NOMO-1 treated with DMSO at 0.1 percent for 48 hours (cell line): ENCODE measurements around the gene ARHGAP15.

Experiments
- DNase-seq: peaks from one replicate; lab custom pipeline; 2025; ENCODE audit not compliant: unreplicated experiment; lab: John Stamatoyannopoulos, UW

Gene ARHGAP15

DNA sequence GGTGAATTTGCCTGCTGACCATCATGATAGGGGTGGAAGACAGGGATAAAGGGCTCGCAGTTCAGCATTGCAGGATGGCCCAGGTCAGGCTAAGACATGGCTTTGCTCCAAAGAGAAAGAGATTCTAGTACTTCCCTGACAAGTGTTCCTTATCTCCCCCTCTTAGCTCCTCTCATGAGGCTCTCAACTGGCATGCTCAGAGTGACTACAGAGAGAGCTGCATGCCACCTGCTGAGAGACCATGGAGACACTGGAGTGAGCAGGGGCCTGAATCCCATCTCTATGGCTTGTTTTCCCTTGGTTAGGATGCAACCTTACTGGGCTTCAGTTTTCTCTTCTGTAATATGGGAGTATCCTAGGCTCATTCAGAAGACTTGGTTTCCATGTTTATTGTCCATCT, 94.3 kb downstream of the ARHGAP15 start:
- DNase-seq: no peak

DNA sequence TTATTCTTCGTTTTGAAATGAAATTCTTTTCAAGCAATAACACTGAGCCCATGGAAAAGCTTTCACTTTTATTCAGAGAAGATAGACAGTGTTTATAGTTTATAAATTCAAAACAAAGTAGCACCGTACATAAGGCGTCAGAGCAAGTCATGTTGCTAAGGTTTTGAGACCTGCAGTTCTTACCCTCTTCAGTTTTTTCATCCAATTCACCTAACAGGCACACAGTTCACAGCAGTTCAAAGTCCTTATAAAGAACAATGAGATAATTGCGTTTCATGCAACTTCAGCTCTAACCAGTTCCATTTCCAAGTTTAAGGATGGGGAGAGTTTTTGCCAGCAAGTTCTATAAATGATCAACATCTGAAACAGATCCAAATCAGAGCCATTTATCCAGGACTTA, 96.7 kb downstream of the ARHGAP15 start:
- no peak for DNase-seq

- no peak for DNase-seq
Observed at GRCh38 chr2:143226714-143227541, 97.7 kb downstream of the ARHGAP15 start.

GRCh38 chr2:143229411-143229810, 100.2 kb downstream of the ARHGAP15 start:
- no peak for DNase-seq

DNA sequence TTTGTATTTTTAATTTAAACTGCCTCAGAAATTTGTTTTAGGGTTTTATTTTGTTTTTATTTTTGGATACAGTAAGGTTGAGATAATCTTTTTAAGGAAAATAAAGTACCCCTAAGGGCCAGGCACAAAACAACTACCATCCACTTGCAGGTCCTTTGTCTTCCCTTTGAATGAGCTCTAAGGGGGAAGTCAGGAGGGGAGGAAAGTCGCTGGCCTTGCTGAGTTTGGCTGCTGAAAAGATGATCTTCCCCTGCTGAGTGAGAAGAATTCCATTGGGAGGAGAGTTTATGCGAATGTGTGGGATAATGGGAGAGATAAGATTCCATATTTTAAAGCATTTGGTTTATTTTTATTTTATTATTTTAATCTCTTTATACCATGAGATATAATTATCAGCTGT, 100.7 kb downstream of the ARHGAP15 start:
- no peak for DNase-seq

GRCh38 chr2:143230506-143231253, 101.5 kb downstream of the ARHGAP15 start:
- DNase-seq: no peak

DNA sequence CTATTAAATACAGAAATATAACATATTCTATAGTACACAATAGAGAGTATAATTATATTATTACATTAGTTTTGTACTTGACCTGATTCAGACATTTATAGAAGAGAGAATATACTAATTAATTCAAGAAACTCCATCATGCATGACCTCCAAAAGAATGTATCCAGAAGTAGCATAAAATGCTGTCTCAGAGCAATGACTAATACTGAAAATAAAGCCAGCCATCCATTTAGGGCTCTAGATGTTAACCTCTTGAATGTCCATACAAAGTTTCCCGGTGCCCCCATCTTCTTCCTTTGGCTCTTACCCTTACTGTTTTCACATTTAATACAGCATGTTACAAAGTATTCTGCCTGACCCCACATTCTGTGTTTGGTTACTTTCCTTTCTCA, 102.0 kb downstream of the ARHGAP15 start:
- DNase-seq: no peak

- DNase-seq: no peak
Observed at GRCh38 chr2:143237146-143237777, 108.0 kb downstream of the ARHGAP15 start.

DNA sequence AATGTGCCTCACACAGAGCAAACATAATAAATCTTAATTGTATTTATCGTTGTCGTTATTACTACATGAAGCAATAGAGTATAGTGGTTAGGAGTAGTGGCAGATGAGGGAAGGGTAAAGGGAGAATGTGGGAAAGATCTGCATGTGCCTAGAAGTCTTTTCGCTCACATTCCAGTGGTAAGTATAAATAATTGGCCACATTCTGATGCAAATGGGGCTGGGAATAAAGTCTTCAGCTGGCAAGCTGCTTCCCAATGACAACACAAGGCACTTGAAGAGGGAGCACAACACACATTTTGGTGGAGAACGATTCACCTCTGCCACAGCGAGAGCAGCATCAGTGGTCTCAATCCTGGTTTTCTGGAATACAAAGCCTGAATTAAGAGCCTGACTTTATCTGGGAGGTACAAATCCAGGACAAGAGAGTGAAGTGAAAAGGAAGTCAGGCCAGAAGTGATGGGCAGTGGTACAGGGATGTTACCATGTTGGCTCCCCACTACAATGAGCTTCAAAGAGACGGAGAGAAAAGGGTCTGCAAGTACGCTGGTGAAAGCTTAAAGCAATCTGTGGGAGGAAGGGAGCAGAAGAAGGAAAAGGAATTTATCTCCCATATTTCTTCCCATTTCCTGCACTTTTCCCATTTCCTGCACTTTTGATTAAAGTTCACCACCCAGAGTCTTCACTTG, 112.3 kb downstream of the ARHGAP15 start:
- DNase-seq: no peak

DNA sequence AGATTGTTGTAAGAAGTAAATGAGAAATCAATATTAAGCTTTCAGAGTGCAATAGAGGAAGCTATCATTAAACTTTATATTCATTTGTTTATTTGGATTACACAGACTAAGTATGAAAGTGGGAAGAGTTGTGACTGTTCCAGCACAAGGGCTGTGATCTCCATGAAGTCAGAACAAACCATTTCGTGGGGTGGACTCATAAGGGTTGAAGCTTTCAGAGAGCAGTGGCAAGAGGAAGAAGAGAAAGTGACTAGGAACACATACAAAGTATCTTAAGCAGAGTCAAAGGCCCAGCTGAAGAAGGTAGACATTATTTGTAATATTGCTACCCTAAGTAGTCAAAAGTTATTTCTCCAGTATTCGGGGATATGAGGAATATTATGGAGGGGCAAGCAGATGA, 117.0 kb downstream of the ARHGAP15 start:
- no peak for DNase-seq

GRCh38 chr2:143246815-143247744, 117.9 kb downstream of the ARHGAP15 start:
- DNase-seq: no peak

DNA sequence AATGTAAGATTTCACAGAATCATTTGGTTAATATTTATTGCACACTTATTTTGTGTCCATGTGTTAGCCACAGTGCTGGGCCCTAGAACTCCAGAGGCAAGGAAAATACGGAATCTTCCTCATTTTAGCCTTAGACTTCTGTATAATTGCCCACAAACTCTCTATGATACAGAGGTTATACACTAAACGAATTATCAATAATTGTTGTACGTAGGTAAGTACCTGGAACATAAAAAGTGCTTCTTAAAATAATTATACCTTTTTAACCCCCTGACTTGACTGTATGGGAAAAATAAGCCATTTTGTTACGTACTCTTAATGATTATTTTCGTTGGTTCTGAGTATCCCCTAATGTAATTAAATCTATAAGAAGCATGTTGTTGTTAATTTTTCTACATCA, 119.4 kb downstream of the ARHGAP15 start:
- no peak for DNase-seq

- DNase-seq: no peak
Observed at GRCh38 chr2:143251681-143252080, 122.5 kb downstream of the ARHGAP15 start.

DNA sequence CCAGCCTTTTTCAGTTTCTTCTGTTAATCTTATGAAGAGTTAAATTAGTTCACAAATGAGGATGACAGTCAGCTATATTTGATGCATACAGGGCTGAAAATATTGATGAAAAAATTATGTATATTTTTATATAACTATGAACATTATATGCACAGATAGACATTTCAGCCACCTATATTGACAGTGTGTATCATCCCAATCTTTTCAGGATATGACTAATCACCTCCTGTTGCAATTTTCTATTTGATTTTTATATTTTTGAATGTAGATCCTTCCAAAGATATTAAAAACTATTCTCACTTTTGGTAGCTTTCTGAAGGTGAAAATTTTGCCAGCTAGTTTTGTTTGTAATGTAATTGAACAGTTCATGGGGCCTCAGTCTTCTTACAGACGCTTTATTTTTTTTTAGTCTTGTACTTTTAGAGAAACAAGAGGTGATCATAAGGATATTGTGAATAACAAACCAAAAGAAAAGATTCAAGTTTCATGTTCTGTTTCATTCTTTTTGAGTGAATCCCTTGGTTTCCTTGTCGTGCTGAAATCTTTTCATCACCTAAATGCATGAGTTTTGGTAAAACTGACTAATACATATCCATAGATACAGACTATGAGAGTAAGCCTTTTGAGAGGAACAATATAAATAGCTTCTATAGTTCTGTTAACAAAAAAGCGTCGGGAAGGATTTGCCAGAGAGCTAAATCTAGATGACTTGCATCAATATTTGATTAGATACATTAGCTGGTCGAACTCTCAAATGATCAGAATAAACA, 123.1 kb downstream of the ARHGAP15 start:
- no peak for DNase-seq

- DNase-seq: no peak
Observed at GRCh38 chr2:143254110-143254509, 124.9 kb downstream of the ARHGAP15 start.

DNA sequence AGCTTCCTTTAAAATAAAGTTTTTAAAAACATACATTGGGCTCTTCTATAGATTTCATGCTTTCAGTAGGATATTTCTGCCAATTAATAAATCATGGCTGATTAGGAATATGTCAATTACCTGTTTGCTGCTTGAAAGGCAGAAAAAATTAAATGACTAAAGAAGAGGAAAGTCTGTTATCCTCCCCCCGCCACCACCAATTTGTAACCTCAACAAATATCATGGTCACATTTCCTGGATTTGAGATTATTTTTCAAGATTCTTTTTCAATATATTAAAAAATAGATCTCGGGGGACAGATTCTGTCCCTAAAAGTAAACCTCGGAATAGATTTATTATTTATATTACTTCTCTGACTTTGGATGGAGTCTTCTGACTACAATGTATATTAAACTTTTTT, 125.9 kb downstream of the ARHGAP15 start:
- no peak for DNase-seq

DNA sequence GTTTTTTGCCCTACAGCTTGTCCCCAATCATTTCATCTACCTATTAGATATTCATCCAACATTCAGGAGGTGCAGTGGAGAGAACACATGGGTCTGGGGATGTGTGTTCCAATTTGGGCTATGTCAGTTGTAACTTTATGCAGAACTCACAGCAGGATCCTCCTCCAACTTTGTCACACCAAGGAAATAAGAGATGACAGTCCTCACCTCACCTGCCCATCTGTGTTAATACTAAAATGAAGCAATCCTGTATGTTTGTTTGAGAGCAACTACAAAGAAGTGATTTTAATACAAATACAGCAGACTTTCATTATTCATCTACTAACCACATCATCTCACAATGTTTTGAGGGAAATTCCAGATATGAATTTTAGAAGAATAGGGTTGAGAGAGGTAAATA, 126.7 kb downstream of the ARHGAP15 start:
- DNase-seq: no peak

DNA sequence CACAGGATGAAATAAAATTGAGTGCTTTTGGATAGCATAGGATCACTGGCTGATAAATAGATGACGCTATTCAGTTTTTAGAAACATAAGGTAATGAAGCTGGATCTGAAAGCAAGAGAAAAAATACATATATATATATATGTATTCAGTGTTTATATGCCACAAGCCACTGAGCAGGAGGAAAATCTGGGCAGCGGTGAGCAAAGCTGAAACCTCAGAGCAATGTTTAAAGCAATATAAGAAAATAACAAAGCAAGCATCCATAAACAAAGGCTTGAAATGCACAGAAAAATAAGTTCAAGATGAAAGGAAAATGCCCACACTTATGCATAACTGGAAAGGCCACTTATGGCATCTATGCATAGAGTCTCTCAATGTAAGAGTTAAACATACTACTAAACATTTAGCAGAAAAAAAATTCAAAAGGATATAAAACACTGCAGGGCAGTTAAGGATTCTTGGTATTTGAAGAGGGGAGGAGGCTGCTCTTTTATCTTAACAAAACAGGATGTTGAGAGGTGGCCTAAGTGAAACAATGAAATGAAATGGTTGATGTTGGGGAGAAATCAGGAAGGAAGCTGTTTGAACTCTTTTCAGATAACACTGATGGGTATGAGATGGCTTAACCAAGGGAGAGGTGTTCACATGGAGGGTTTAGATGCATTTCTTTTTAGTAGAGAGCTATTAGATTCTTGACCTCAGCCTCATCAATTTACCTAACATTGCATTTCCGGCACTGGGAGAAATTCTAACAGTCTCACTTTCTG, 129.1 kb downstream of the ARHGAP15 start:
- DNase-seq: no peak
